HG03520 (cell line): Measurements from ENCODE around the gene COL9A3.

Experiments used
- ATAC-seq: cut with Tn5 transposase; IDR thresholded peaks from one replicate; pipeline ENCODE4 v1.9.1; 2021; ENCODE audit warnings: mild to moderate bottlenecking, moderate library complexity; ENCODE audit not compliant: unreplicated experiment

COL9A3 gene

GRCh38 chr20:62778601-62779416 is 38.0 kb upstream of the COL9A3 start:
- no peak for ATAC-seq

- no peak for ATAC-seq
Observed at GRCh38 chr20:62779417-62779685, 37.5 kb upstream of the COL9A3 start.

- no peak for ATAC-seq
Observed at GRCh38 chr20:62780204-62780603, 36.6 kb upstream of the COL9A3 start.

- ATAC-seq: no peak
Observed at GRCh38 chr20:62780696-62781095, 36.2 kb upstream of the COL9A3 start.

GRCh38 chr20:62782149-62782892 is 34.5 kb upstream of the COL9A3 start:
- no peak for ATAC-seq

GRCh38 chr20:62782893-62783278 is 34.0 kb upstream of the COL9A3 start:
- no peak for ATAC-seq

GRCh38 chr20:62784497-62784896 is 32.4 kb upstream of the COL9A3 start:
- no peak for ATAC-seq

- ATAC-seq: no peak
Observed at GRCh38 chr20:62785393-62785792, 31.5 kb upstream of the COL9A3 start.

GRCh38 chr20:62786157-62786556 is 30.7 kb upstream of the COL9A3 start:
- no peak for ATAC-seq

- no peak for ATAC-seq
Observed at GRCh38 chr20:62787321-62787720, 29.5 kb upstream of the COL9A3 start.

GRCh38 chr20:62787866-62788265 is 29.0 kb upstream of the COL9A3 start:
- no peak for ATAC-seq

GRCh38 chr20:62788607-62789006 is 28.2 kb upstream of the COL9A3 start:
- ATAC-seq: no peak

- ATAC-seq: no peak
Observed at GRCh38 chr20:62790075-62790474, 26.8 kb upstream of the COL9A3 start.

GRCh38 chr20:62791301-62792181 is 25.3 kb upstream of the COL9A3 start:
- no peak for ATAC-seq

GRCh38 chr20:62792182-62792939 is 24.5 kb upstream of the COL9A3 start:
- ATAC-seq: no peak

- no peak for ATAC-seq
Observed at GRCh38 chr20:62792940-62793756, 23.7 kb upstream of the COL9A3 start.

- ATAC-seq: no peak
Observed at GRCh38 chr20:62793757-62794006, 23.2 kb upstream of the COL9A3 start.

- ATAC-seq: peak; percentile 64
Observed at GRCh38 chr20:62794007-62794724, 22.7 kb upstream of the COL9A3 start.

GRCh38 chr20:62795023-62795761 is 21.7 kb upstream of the COL9A3 start:
- no peak for ATAC-seq
